GM11168 (cell line): ENCODE measurements around the gene CYP4F22.
"Not testable (repeated sequence)": the region's sequence is repeated elsewhere in the genome, so short reads cannot be mapped to it uniquely, and the experiment has no call there.

Experiments used
- in situ Hi-C: fragments of 300-500 bp; cut with MboI; formaldehyde crosslinking; loops from one replicate; pipeline ENCODE4 v1.12.0; 2022; ENCODE audit warnings: low sequenced_read_pairs; ENCODE audit not compliant: unreplicated experiment

CYP4F22 gene

GRCh38 chr19:15532779-15533521, 24.6 kb downstream of the CYP4F22 start:
- in situ Hi-C loops, result no loop called here

GRCh38 chr19:15533522-15533830, 25.2 kb downstream of the CYP4F22 start:
- in situ Hi-C loops, result not testable (repeated sequence)

GRCh38 chr19:15534957-15535864, 26.9 kb downstream of the CYP4F22 start:
- in situ Hi-C loops, result no loop called here

- in situ Hi-C loops, result no loop called here
These were observed 28.0 kb downstream of the CYP4F22 start for GRCh38 chr19:15536350-15536749.

- in situ Hi-C loops, result no loop called here
These were observed 30.4 kb downstream of the CYP4F22 start for GRCh38 chr19:15538774-15539173.

GRCh38 chr19:15539638-15540037, 31.3 kb downstream of the CYP4F22 start:
- in situ Hi-C loops, result no loop called here

GRCh38 chr19:15540435-15540834, 32.1 kb downstream of the CYP4F22 start:
- in situ Hi-C loops, result no loop called here

- in situ Hi-C loops, result no loop called here
These were observed 36.0 kb downstream of the CYP4F22 start for GRCh38 chr19:15544283-15544682.

- in situ Hi-C loops, result no loop called here
These were observed 36.6 kb downstream of the CYP4F22 start for GRCh38 chr19:15544970-15545369.

- in situ Hi-C loops, result no loop called here
These were observed 40.3 kb downstream of the CYP4F22 start for GRCh38 chr19:15548648-15549047.

- in situ Hi-C loops, result no loop called here
These were observed 41.3 kb downstream of the CYP4F22 start for GRCh38 chr19:15549581-15549980.

GRCh38 chr19:15550273-15550672, 41.9 kb downstream of the CYP4F22 start:
- in situ Hi-C loops, result loop anchor here (5.0 to 10.0 kb wide), 3 partner anchors 85 to 375 kb away; partner anchors contain the start of genes AKAP8L and RASAL3

- in situ Hi-C loops, result loop anchor here (5.0 to 10.0 kb wide), 3 partner anchors 86 to 376 kb away; partner anchors contain the start of genes AKAP8L and RASAL3
These were observed 42.6 kb downstream of the CYP4F22 start for GRCh38 chr19:15550929-15551292.

GRCh38 chr19:15551293-15552004, 43.1 kb downstream of the CYP4F22 start:
- in situ Hi-C loops, result loop anchor here (5.0 to 10.0 kb wide), 3 partner anchors 87 to 377 kb away; partner anchors contain the start of genes AKAP8L and RASAL3

GRCh38 chr19:15555021-15555420, 46.7 kb downstream of the CYP4F22 start:
- in situ Hi-C loops, result loop anchor here (10.0 kb wide), 2 partner anchors 90 to 380 kb away; partner anchors contain the start of gene RASAL3

GRCh38 chr19:15555759-15556633, 47.7 kb downstream of the CYP4F22 start:
- in situ Hi-C loops, result loop anchor here (10.0 kb wide), 2 partner anchors 91 to 381 kb away; partner anchors contain the start of gene RASAL3

- in situ Hi-C loops, result loop anchor here (10.0 kb wide), 2 partner anchors 92 to 382 kb away; partner anchors contain the start of gene RASAL3
These were observed 48.4 kb downstream of the CYP4F22 start for GRCh38 chr19:15556634-15557181.

GRCh38 chr19:15557223-15557622, 48.9 kb downstream of the CYP4F22 start:
- in situ Hi-C loops, result loop anchor here (10.0 kb wide), 2 partner anchors 92 to 382 kb away; partner anchors contain the start of gene RASAL3

GRCh38 chr19:15562145-15562544, 53.8 kb downstream of the CYP4F22 start:
- in situ Hi-C loops, result no loop called here
